Ecto neural progenitor cell (in vitro differentiated cells): ENCODE measurements around the gene PGS1.
A peak's percentile ranks its signal among the peaks of the same experiment; 100 is the strongest.

ENCODE experiments used
- DNase-seq: peaks from one replicate; pipeline ENCODE4 v3.0.0-alpha.2; 2018; ENCODE audit warnings: low spot score

PGS1 gene

GRCh38 chr17:78411241-78411857 lies 32.9 kb downstream of the PGS1 start:
- no peak for DNase-seq

DNA sequence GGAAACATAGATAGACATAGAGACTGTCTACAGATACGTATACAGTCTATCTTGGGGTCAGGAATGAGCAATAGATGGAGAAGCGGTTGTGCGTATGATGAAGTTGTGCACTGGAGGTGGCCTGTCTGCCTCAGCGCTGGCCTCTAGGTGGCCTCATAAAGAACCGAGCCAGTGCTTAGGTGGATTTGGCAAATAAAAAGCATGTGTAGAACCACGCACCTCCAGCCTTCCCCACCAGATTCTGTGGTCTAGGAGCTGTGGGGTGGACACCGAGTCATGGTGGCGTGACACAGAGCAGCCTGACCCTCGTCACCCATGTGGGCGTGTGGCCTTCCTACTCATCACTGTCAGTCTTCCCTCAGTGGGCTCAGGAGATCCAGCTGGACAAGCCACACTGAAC lies 34.0 kb downstream of the PGS1 start:
- DNase-seq, result no peak

- DNase-seq, result no peak
These were observed 36.0 kb downstream of the PGS1 start for GRCh38 chr17:78414178-78415162.

- no peak for DNase-seq
These were observed 37.6 kb downstream of the PGS1 start for GRCh38 chr17:78415821-78416711.

DNA sequence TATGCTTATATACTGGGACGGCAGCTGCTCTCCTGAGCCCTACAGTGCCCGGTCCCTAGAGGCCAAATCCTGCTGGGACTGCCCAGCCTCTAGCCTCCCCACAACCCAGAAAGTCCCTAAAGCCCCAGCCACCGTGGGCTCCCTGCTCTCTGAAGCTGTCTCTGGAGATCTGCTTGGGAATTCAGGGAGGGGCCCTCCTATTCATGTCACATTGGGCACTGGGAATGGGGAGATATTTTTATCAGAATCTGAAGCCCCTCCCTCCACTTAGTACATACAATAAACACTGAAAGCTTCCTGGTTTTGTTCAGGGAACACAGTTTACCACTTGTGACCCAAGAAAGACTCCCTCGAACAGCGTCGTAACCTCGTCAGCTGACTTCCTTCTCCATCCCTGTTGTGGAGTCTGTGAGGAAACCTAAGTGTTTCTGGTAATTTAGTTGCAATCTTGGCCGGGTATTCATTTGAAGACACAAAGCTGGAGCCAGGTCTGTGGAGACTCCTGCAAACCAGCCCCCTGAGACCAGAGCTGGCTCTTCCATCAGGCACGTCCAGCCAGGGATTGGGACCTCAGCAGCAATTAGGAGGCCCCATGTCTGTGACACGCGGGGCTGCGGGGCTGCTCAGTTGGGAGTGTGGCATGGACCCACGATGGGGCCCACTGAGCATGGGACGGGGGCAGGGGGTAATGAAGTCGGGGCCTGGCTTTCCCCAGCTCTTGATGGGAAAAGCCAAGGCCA lies 38.5 kb downstream of the PGS1 start:
- DNase-seq, result no peak

DNA sequence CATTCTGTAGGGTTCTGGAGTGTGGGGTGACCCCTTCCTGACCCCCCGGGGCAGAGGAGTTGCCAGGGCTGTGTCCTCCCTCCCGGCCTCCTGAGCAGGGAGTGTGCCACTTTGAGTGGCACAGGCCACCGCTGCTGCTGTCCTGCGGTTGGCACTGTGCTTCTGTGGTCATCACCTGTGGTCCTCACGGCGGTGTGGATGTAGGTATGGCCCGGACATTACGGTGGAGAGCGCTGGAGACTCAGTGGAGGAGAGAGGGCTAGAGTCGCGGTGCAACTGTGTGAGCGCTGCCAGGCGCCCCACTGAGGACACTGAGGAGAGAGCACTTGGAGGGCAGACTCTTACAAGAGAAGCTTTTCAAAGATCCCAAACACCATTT lies 39.1 kb downstream of the PGS1 start:
- no peak for DNase-seq

DNA sequence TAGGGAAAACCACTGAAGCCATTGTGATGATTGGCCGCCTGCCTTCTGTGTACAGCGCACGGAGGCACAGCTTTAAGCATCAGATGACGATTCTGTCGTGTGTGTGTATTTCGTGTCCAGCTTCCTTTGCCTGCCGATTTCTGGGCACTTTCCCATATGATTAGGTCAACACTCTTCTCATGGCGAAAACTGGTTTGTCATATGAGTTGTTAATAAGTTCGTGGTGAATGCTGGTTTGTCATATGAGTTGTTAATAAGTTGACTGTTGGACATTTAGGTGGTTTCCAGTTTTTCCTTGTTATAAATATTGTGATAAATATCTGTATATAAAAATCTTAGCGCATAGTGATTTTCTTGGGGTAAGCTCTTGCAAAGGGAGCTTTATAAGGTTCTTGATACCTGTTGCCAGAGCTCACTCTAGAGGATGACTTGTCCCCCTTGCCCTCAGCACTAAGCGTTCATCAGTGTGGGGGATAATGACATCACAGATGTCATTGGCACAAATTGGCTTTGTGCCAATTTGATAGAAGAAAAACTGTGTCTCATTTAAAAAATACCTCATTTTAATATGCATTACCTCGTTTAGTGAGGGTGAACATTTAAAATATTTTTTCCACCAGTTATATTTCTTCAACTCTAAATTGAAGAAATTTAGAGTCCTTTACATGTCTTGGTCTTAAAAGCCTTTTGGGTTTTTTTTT lies 40.0 kb downstream of the PGS1 start:
- no peak for DNase-seq

DNA sequence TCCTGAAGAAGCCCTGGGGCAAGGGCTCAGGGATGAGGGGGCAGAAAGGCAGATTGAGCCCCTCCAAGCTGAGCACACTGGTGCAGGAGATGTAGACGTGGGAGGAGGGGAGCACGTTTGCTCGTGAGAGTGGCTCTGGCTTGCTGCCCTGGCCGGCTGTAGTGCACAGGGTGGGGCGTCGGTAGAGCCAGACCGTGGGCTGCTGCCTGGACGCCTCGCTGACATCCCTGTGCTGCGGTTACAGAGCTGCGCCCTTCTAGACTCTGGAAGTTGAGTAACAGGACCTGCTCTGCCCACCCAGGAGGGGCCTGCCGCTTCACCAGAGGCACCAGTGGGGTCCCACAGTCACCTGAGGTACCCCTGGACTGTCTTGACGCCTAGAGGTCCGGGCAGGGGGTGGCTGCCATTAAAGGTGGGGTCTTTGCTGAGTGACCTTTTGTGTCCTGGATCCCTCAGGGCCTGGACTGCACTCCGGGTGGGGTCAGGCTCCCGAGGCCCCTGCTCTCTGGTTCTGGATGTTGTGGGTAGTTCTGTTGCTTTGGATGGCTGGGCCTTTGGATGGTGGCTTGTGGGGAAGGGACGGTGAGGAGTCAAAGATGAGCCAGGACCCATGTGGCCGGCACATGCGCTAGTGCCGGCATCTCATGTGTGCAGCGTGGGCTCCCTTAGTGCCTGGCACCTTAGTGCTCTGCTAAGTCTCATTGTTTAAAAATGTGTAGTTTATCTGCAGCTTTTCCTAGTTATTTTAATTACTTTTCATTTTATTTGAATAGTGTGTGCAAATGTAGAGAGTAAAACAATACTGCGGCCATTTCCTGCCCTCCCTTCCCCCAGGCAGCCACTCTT lies 41.7 kb downstream of the PGS1 start:
- DNase-seq, result no peak

DNA sequence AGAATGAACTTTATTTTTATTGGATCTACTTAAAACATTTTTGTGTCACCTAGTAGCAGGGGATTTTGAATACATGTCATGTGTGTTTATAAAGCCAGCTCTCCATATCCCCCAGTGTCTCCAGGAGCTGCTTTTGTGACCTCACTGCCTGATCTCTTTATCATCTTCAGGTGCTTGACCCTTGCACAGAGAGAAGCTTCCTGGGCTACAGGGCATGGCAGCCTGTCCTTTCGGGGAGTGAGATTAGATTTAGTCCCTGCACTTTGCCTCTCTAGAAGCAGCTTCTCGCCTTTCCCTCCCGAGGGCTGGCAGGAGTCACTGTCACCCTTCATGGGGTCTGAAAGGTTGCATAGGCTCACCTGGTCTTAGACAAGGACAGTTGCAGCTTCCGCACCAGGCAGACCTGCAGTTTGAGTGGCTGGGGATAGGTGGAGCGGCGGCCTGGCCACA lies 42.7 kb downstream of the PGS1 start:
- no peak for DNase-seq

GRCh38 chr17:78421534-78422266 lies 43.3 kb downstream of the PGS1 start:
- peak; percentile 89 for DNase-seq

DNA sequence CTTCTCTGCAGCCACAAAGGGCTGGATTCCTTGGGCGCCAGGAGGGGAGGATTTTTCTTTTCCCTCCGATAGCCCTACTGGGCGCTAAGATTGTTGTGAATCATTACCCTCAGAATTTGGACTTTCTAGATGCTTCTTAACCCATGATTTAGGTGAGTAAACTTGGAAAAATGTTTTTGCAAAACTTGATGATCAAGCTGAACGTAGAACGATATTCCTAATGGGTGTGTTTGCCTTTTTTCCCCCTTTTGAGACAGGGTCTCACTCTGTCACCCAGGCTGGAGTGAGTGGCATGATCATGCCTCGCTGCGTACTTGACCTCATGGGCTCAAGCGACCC lies 43.8 kb downstream of the PGS1 start:
- no peak for DNase-seq

DNA sequence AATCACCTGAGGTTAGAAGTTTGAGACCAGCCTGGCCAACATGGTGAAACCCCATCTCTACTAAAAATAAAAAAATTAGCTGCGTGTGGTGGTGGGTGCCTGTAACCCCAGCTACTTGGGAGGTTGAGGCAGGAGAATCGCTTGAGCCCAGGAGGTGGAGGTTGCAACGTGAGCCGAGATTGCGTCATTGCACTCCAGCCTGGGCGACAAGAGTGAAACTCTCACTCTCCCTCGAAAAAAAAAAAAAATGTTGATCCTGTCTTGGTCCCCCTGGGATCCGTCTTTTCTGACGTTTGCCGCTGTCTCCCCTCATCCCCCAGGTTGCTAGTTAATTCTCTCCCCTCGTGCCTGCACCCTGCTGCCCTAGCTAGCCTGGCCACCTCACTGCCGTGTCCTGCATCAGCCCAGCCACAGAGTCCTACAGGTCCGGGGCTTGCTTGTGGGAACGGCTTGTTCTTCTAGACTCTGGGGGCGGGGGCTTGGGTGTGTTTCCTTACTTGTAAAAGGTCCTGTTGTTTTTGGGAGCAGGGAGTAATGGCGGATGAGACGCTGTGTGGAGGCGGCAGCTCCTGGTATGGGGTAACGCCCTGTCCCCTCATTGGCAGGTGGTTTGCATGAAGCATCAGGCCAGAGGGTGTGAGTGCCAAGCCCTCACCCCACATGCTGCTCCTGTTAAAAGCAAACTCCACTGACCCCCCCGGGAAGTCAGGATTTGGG lies 44.6 kb downstream of the PGS1 start:
- DNase-seq, result no peak

DNA sequence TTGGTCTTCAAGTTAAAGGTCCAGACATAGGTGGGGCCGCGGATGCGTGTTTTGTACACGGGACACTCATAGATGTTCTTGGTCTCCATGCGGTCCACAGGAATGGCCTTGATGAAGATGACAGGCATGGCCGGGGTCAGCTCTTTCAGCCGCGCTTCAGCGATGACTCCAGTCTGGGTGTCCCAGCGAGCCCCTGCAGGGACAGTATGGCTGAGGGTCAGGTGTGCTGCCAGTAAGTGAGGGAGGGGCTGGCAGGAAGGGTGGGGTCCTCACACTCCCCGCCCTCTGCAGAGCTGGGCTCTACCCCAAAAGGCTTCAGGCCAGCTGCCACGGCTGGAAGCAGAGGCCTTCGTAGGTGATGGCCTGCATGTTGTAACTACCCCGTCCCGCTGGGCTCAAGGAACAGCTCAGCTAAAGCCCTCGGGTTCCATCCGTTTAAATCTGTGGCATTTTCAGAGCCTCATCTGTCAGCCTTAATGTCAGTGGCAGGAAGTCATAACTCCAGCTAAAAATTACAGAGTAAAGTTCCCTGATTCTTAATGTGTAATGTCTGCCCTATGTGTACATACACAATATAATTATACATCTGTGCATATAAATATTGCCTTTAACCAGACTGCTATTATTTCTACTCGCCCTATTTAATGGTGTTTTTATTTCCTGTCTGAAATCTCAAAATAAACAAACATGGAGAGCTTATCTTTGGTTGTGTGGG lies 45.7 kb downstream of the PGS1 start:
- DNase-seq, result no peak

- no peak for DNase-seq
These were observed 47.0 kb downstream of the PGS1 start for GRCh38 chr17:78425429-78425828.

- no peak for DNase-seq
These were observed 47.9 kb downstream of the PGS1 start for GRCh38 chr17:78426293-78426879.

DNA sequence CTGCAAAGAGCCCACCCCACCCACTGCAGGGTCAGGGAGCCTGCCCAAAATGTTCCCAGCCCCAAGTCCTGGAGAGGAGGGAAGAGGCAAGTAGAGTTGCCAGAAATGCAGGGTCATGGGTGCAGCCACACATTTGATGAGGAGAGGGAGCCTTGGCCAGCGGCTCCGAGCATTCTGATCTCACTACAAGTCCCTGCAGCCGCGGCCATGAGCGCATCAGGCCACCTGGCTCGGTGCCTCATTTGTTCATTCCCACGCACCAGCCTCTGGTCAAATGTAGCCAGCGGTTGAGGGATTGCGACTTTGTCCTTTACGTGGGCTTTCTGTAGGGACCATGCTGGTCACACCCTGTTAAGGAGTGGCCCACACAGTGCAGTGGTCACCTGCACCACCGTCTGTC lies 48.7 kb downstream of the PGS1 start:
- DNase-seq, result no peak

DNA sequence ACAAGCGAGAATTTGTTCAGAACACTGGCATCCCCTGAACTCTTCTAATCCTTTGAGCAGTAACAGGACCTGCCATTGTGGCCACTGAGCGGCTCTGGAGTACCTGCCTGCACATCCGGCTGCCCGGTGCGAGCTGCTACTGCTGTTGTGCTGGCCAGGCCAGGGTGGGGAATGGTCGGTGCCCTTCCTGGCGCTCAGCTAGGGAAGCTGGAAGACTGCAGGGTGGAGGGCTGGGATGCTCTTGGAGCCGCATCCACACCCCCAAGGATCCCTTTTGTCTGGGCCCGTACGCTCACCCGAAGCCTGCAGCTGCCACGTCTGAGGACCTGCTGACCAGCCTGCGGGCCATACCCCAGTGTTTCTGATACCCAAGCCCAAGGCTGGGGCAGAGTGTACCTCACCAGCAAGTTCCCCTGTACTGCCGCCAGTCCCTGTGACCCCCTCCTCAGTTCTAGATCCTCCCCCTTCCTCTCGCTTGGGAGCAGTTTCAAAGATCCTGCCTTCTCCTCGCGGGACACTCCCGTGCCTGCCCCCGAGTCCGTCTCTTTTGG lies 49.7 kb downstream of the PGS1 start:
- DNase-seq, result no peak
